ENCODE measurements around the gene HOXB4. TPM values are rescaled to one million over a fixed set of nuclear protein-coding genes. Genes with fewer than 3 reads are reported as not detected.

The HOXB4 gene
- total and polyA plus RNA-seq, 2 of the 4 experiments (the other 2 are of a cell fraction) = 2.0 to 8.5 TPM

- H3K14ac ChIP-seq (replicated peaks; ENCODE audit: low read depth, low read length) = peak overlapping the region; percentile 99
- H2BK120ac ChIP-seq (ENCODE audit: low read depth, low read length) = peak overlapping the region; percentile 97
- peak overlapping the region; percentile 100 for H3K56ac ChIP-seq (ENCODE audit: extremely low read depth, insufficient read depth, low read length)
- no peaks in the 10 kb centered on the region for H3K27me3 ChIP-seq (ENCODE audit: control insufficient read depth, insufficient read depth, low read length)
- peak overlapping the region; percentile 99 for H4K91ac ChIP-seq (ENCODE audit: insufficient read depth, low read depth, low read length)
- peak overlapping the region; percentile 89 for H4K5ac ChIP-seq (ENCODE audit: low read depth, low read length)
- H2AK5ac ChIP-seq (ENCODE audit: low read depth, low read length) = peak overlapping the region; percentile 98
- peak overlapping the region; percentile 98 for H3K4me2 ChIP-seq (ENCODE audit: low read depth, low read length)
- intact Hi-C loops (cut with micrococcal nuclease) (loop anchor here (2.0 kb wide), 1 partner anchor 21 kb away; no protein-coding TSS in a partner anchor), in situ Hi-C loops (cut with MboI; ENCODE audit: low sequenced_read_pairs) (loop anchor here (10.0 kb wide), 1 partner anchor 567 kb away; no protein-coding TSS in a partner anchor), dilution Hi-C loops (cut with HindIII; ENCODE audit: low sequenced_read_pairs, unreplicated experiment) (no loop called here)
- H3K9me1 ChIP-seq (ENCODE audit: insufficient read depth, low read length) = no peaks in the 10 kb centered on the region
- peak overlapping the region; percentile 71 for H2BK20ac ChIP-seq (ENCODE audit: low read depth, low read length)
- H3K4ac ChIP-seq (ENCODE audit: low read depth, low read length) = peak overlapping the region; percentile 99
- H4K20me1 ChIP-seq (ENCODE audit: insufficient read depth, low read length) = peaks cover 2% of the 10 kb centered on the region; the same call in 1 of the 2 replicates
- POLR2A ChIA-PET (ENCODE audit: unreplicated experiment) = interaction anchor here (0.5 to 3.1 kb wide), 7 partner anchors 9 to 205 kb away, joined by 3 to 14 read pairs (median 4); no protein-coding TSS in a partner anchor
- peak overlapping the region; percentile 100 for H3K23ac ChIP-seq (ENCODE audit: low read depth, low read length)
- no TSS peak for BruUV-seq (replicated peaks)
- H3K79me1 ChIP-seq (ENCODE audit: low read depth in 1 of 2, low read length in 2 of 2) = no peaks in the 10 kb centered on the region
- CTCF ChIA-PET = interaction anchor here (0.6 to 1.0 kb wide), 2 partner anchors 21 to 45 kb away, joined by 4 to 5 read pairs; no protein-coding TSS in a partner anchor
- H3K9me3 ChIP-seq (ENCODE audit: control insufficient read depth, insufficient read depth, low read length) = no peaks in the 10 kb centered on the region
- ATAC-seq (ENCODE audit: low read depth) (no peak), DNase-seq (peak; percentile 23)
- peak overlapping the region; percentile 37 for H2AFZ ChIP-seq (replicated peaks; ENCODE audit: low read length, poor library complexity)
- H3K4me3 ChIP-seq (ENCODE audit: insufficient read depth, low read depth, low read length) = peak overlapping the region; percentile 91
- H2BK5ac ChIP-seq (ENCODE audit: low read depth, low read length, poor library complexity, severe bottlenecking) = peak overlapping the region; percentile 99
- peaks cover 19% of the 10 kb centered on the region; the same call in 1 of the 2 replicates for H3K36me3 ChIP-seq (ENCODE audit: control insufficient read depth, insufficient read depth, low read length)
- peak overlapping the region; percentile 86 for H2AK9ac ChIP-seq (replicated peaks; ENCODE audit: low read depth, low read length, poor library complexity)
- H2BK15ac ChIP-seq (ENCODE audit: low read depth, low read length) = peak overlapping the region; percentile 95
- peak overlapping the region; percentile 96 to 99 for H4K8ac ChIP-seq (ENCODE audit: low read depth in 2 of 2, low read length in 2 of 2)
- peaks cover 9% of the 10 kb centered on the region for H3K4me1 ChIP-seq (ENCODE audit: control insufficient read depth, insufficient read depth, low read length)
- H3K18ac ChIP-seq (ENCODE audit: low read depth, low read length) = peak overlapping the region; percentile 96
- H3K27ac ChIP-seq (ENCODE audit: insufficient read depth, low read length) = peak overlapping the region; percentile 99
- WGBS, 2 experiments (ENCODE audit: extremely low coverage in 2 of 2, insufficient read length in 1 of 2) = 0% methylated on average over 1 of the region's 10 CpGs; no CpG with 5 or more reads in 1 of the 2 experiments
- H3K9ac ChIP-seq (ENCODE audit: low read depth, low read length) = peak overlapping the region; percentile 100
- no peak for TF ChIP-seq NFE2L2 (IDR thresholded peaks at IDR 0.05; ENCODE audit: low read depth, low read length)
- TF ChIP-seq RFX5 (IDR thresholded peaks at IDR 0.05; ENCODE audit: low read depth, low read length) = no peak
- TF ChIP-seq CHD1 (IDR thresholded peaks at IDR 0.05; ENCODE audit: low read depth, low read length) = no peak
- TF ChIP-seq USF2 (IDR thresholded peaks at IDR 0.05; ENCODE audit: low read depth, low read length) = no peak
- no peak for TF ChIP-seq MAZ (IDR thresholded peaks at IDR 0.05; ENCODE audit: borderline replicate concordance, low read depth, low read length)
- no peak for TF ChIP-seq POLR2A (IDR thresholded peaks at IDR 0.05; ENCODE audit: low read depth, low read length)
- no peak for TF ChIP-seq SMC3 (IDR thresholded peaks at IDR 0.05; ENCODE audit: low read depth, low read length)
- no peak for TF ChIP-seq CEBPB (IDR thresholded peaks at IDR 0.05; ENCODE audit: low read depth, low read length)
- no peak for TF ChIP-seq RCOR1 (IDR thresholded peaks at IDR 0.05; ENCODE audit: insufficient replicate concordance, low read length)
- no peak for TF ChIP-seq FOS (IDR thresholded peaks at IDR 0.05; ENCODE audit: low read depth, low read length)
- TF ChIP-seq MXI1 (IDR thresholded peaks at IDR 0.05; ENCODE audit: borderline replicate concordance, low read depth, low read length) = no peak
- no peak for TF ChIP-seq RAD21 (IDR thresholded peaks at IDR 0.05; ENCODE audit: low read length)
- TF ChIP-seq, protein P1, sequence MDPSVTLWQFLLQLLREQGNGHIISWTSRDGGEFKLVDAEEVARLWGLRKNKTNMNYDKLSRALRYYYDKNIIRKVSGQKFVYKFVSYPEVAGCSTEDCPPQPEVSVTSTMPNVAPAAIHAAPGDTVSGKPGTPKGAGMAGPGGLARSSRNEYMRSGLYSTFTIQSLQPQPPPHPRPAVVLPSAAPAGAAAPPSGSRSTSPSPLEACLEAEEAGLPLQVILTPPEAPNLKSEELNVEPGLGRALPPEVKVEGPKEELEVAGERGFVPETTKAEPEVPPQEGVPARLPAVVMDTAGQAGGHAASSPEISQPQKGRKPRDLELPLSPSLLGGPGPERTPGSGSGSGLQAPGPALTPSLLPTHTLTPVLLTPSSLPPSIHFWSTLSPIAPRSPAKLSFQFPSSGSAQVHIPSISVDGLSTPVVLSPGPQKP (IDR thresholded peaks at IDR 0.05; ENCODE audit: borderline replicate concordance, low read depth, low read length) = no peak
- no peak for TF ChIP-seq BHLHE40 (IDR thresholded peaks at IDR 0.05; ENCODE audit: low read depth, low read length)
Measured at GRCh38 chr17:48591255-48592056, 13.3 kb upstream of the HOXB4 start.
